ENCODE measurements around the gene DNM2. TPM values are rescaled to one million over a fixed set of nuclear protein-coding genes. Genes with fewer than 3 reads are reported as not detected.

DNM2 gene
- total RNA-seq, 1 experiment from 2014 or later: 131 TPM

DNA sequence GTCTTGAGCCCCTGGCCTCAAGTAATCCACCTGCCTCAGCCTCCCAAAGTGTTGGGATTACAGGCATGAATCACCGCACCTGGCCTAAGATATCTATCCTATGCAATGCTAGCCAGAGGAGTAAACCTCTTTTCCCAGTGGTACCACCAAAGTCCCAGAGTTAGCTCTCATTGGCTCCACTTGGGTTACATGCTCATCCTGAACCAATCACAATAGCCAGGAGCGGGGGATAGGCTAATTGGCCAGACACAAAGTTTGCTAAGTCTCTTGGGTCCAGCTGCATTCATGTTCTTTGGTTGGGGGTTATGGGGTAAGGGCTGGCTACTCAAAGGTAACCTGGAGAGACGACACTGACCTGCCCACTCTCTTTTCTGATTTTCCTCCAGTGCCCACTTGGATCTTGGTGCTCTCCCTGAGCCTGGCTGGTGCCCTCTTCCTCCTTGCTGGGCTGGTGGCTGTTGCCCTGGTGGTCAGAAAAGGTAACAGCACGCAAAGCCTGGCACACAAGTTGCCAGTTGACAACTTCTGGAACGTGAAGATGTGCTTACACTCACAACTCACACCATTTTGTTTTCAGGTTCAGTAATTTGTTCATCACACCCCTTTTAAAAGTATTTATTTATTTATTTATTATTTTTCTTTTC lies 138.1 kb downstream of the DNM2 start:
- ChIA-PET POLR2A (interaction anchor here (0.6 kb wide), 1 partner anchor 156 kb away, joined by 3 read pairs; no protein-coding TSS in a partner anchor), CTCF (interaction anchor here (0.5 to 6.2 kb wide), 10 partner anchors 8 to 157 kb away, joined by 3 to 135 read pairs (median 4); partner anchors contain the start of genes DNM2, QTRT1 and TMED1)
- Mint-ChIP-seq H3K9me3 (peaks cover 5% of the 10 kb centered on the region; the same call in 1 of the 2 replicates), H3K4me1 (no peaks in the 10 kb centered on the region), H3K27me3 (ENCODE audit: low read depth) (peaks cover 8% of the 10 kb centered on the region), H3K4me3 (no peak overlapping the region), H3K36me3 (no peaks in the 10 kb centered on the region), H3K27ac (no peak overlapping the region)
- DNase-seq (ENCODE audit: low spot score): peak; percentile 54
- TF ChIP-seq NR3C1 (CRISPR knock-in tag; conservative IDR thresholded peaks at IDR 0.05; ENCODE audit: low read depth) (no peak), ZNF416 (CRISPR knock-in tag; IDR thresholded peaks at IDR 0.05) (no peak), NFYB (CRISPR knock-in tag; conservative IDR thresholded peaks at IDR 0.05; ENCODE audit: low read depth) (peak; percentile 75)
- TF ChIP-seq, protein P1, sequence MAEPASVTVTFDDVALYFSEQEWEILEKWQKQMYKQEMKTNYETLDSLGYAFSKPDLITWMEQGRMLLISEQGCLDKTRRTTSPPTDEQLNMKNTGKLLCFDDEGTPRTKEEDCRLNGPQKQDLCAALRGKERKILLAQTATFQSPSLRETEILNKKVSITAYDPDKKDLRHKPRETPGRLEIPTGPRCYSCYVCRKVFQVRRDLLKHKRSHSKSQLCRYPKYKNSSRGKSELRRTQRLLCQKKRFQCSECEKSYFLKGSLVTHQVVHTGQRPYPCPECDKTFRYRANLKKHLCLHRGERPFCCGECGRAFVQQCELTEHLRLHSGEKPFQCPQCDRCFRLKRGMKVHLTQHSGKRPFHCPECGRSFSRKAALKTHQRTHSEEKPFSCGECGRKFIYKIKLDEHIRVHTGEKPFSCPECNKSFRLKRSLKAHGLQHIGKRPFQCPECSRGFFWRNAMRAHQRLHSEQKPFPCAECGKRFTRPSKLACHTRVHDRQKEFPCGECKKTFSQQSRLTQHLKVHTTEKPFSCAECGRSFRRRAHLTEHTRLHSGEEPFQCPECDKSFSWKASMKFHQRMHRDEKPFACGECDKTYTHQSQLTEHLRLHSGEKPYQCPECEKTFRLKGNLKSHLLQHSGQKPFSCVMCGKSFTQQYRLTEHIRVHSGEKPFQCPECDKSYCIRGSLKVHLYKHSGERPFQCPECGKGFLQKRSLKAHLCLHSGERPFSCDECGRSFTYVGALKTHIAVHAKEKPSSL (CRISPR knock-in tag; conservative IDR thresholded peaks at IDR 0.05): no peak
- TF ChIP-seq, protein P2, sequence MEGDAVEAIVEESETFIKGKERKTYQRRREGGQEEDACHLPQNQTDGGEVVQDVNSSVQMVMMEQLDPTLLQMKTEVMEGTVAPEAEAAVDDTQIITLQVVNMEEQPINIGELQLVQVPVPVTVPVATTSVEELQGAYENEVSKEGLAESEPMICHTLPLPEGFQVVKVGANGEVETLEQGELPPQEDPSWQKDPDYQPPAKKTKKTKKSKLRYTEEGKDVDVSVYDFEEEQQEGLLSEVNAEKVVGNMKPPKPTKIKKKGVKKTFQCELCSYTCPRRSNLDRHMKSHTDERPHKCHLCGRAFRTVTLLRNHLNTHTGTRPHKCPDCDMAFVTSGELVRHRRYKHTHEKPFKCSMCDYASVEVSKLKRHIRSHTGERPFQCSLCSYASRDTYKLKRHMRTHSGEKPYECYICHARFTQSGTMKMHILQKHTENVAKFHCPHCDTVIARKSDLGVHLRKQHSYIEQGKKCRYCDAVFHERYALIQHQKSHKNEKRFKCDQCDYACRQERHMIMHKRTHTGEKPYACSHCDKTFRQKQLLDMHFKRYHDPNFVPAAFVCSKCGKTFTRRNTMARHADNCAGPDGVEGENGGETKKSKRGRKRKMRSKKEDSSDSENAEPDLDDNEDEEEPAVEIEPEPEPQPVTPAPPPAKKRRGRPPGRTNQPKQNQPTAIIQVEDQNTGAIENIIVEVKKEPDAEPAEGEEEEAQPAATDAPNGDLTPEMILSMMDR (IDR thresholded peaks at IDR 0.05): peak; percentile 51
- TF ChIP-seq, protein P3, sequence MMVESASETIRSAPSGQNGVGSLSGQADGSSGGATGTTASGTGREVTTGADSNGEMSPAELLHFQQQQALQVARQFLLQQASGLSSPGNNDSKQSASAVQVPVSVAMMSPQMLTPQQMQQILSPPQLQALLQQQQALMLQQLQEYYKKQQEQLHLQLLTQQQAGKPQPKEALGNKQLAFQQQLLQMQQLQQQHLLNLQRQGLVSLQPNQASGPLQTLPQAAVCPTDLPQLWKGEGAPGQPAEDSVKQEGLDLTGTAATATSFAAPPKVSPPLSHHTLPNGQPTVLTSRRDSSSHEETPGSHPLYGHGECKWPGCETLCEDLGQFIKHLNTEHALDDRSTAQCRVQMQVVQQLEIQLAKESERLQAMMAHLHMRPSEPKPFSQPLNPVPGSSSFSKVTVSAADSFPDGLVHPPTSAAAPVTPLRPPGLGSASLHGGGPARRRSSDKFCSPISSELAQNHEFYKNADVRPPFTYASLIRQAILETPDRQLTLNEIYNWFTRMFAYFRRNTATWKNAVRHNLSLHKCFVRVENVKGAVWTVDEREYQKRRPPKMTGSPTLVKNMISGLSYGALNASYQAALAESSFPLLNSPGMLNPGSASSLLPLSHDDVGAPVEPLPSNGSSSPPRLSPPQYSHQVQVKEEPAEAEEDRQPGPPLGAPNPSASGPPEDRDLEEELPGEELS (CRISPR knock-in tag; IDR thresholded peaks at IDR 0.05): no peak
- TF ChIP-seq, protein P4, sequence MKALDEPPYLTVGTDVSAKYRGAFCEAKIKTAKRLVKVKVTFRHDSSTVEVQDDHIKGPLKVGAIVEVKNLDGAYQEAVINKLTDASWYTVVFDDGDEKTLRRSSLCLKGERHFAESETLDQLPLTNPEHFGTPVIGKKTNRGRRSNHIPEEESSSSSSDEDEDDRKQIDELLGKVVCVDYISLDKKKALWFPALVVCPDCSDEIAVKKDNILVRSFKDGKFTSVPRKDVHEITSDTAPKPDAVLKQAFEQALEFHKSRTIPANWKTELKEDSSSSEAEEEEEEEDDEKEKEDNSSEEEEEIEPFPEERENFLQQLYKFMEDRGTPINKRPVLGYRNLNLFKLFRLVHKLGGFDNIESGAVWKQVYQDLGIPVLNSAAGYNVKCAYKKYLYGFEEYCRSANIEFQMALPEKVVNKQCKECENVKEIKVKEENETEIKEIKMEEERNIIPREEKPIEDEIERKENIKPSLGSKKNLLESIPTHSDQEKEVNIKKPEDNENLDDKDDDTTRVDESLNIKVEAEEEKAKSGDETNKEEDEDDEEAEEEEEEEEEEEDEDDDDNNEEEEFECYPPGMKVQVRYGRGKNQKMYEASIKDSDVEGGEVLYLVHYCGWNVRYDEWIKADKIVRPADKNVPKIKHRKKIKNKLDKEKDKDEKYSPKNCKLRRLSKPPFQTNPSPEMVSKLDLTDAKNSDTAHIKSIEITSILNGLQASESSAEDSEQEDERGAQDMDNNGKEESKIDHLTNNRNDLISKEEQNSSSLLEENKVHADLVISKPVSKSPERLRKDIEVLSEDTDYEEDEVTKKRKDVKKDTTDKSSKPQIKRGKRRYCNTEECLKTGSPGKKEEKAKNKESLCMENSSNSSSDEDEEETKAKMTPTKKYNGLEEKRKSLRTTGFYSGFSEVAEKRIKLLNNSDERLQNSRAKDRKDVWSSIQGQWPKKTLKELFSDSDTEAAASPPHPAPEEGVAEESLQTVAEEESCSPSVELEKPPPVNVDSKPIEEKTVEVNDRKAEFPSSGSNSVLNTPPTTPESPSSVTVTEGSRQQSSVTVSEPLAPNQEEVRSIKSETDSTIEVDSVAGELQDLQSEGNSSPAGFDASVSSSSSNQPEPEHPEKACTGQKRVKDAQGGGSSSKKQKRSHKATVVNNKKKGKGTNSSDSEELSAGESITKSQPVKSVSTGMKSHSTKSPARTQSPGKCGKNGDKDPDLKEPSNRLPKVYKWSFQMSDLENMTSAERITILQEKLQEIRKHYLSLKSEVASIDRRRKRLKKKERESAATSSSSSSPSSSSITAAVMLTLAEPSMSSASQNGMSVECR (CRISPR knock-in tag; IDR thresholded peaks at IDR 0.05; ENCODE audit: borderline replicate concordance): no peak
- TF ChIP-seq, protein P5, sequence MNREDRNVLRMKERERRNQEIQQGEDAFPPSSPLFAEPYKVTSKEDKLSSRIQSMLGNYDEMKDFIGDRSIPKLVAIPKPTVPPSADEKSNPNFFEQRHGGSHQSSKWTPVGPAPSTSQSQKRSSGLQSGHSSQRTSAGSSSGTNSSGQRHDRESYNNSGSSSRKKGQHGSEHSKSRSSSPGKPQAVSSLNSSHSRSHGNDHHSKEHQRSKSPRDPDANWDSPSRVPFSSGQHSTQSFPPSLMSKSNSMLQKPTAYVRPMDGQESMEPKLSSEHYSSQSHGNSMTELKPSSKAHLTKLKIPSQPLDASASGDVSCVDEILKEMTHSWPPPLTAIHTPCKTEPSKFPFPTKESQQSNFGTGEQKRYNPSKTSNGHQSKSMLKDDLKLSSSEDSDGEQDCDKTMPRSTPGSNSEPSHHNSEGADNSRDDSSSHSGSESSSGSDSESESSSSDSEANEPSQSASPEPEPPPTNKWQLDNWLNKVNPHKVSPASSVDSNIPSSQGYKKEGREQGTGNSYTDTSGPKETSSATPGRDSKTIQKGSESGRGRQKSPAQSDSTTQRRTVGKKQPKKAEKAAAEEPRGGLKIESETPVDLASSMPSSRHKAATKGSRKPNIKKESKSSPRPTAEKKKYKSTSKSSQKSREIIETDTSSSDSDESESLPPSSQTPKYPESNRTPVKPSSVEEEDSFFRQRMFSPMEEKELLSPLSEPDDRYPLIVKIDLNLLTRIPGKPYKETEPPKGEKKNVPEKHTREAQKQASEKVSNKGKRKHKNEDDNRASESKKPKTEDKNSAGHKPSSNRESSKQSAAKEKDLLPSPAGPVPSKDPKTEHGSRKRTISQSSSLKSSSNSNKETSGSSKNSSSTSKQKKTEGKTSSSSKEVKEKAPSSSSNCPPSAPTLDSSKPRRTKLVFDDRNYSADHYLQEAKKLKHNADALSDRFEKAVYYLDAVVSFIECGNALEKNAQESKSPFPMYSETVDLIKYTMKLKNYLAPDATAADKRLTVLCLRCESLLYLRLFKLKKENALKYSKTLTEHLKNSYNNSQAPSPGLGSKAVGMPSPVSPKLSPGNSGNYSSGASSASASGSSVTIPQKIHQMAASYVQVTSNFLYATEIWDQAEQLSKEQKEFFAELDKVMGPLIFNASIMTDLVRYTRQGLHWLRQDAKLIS (CRISPR knock-in tag; IDR thresholded peaks at IDR 0.05; ENCODE audit: borderline replicate concordance): no peak
- peak; percentile 76 for ATAC-seq

All from WTC11 (cell line).